CD4-positive, CD25-positive, alpha-beta regulatory T cell (primary cell): Measurements from ENCODE around the gene UTY. TPM values are rescaled to one million over a fixed set of nuclear protein-coding genes. Genes with fewer than 3 reads are reported as not detected.

Experiments
- polyA plus RNA-seq, 4 donors: library from polyadenylated mRNA; unstranded; fragments of 300-500 nt; fragmentation: Illumina TruSeq; gene quantifications; one replicate each; pipeline ENCODE4 v1.2.3, GENCODE V29; 2021
- total RNA-seq: library from RNA; stranded (reverse); gene quantifications from one replicate; pipeline ENCODE4 v1.2.3, GENCODE V29; 2022

The UTY gene
- total and polyA plus RNA-seq, 5 donors from 2014 or later, result 14.6 TPM; not detected in 4

Other genes starting within 250 kb of the UTY start
- not detected for gene TMSB4Y, start 223.9 kb upstream of the UTY start, total RNA-seq
- 1 to 10 TPM in 1 of 4 donors, not detected in 3; 2.3 TPM for gene TMSB4Y, start 223.9 kb upstream of the UTY start, polyA plus RNA-seq